ENCODE results near the gene TC2N.

DNA sequence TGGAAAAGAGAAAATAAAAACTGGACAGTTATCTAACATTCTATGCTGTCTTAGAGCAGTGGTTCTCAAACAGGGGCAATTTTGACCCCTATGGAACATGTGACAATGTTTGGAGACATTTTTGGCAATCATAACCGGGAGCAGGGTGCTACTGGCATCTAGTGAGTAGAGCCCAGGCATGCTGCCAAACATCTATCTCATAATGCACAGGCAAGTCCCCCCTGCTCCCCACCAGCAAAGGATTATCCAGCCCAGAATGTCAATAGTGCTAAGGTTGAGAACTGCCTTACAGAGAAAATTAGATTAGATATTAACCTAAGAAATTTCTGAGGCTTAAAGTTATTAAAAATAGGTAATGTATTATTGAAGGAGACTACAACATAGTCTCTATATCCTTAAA, 112.5 kb downstream of the TC2N start:
- TF ChIP-seq, protein P1, sequence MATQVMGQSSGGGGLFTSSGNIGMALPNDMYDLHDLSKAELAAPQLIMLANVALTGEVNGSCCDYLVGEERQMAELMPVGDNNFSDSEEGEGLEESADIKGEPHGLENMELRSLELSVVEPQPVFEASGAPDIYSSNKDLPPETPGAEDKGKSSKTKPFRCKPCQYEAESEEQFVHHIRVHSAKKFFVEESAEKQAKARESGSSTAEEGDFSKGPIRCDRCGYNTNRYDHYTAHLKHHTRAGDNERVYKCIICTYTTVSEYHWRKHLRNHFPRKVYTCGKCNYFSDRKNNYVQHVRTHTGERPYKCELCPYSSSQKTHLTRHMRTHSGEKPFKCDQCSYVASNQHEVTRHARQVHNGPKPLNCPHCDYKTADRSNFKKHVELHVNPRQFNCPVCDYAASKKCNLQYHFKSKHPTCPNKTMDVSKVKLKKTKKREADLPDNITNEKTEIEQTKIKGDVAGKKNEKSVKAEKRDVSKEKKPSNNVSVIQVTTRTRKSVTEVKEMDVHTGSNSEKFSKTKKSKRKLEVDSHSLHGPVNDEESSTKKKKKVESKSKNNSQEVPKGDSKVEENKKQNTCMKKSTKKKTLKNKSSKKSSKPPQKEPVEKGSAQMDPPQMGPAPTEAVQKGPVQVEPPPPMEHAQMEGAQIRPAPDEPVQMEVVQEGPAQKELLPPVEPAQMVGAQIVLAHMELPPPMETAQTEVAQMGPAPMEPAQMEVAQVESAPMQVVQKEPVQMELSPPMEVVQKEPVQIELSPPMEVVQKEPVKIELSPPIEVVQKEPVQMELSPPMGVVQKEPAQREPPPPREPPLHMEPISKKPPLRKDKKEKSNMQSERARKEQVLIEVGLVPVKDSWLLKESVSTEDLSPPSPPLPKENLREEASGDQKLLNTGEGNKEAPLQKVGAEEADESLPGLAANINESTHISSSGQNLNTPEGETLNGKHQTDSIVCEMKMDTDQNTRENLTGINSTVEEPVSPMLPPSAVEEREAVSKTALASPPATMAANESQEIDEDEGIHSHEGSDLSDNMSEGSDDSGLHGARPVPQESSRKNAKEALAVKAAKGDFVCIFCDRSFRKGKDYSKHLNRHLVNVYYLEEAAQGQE (IDR thresholded peaks at IDR 0.05; ENCODE audit: insufficient read depth in 1 of 2, low read depth in 2 of 2, low read length in 2 of 2), result no peak
- TF ChIP-seq TAF1 (IDR thresholded peaks at IDR 0.05; ENCODE audit: borderline replicate concordance, insufficient read depth, low read length) (no peak), POLR2AphosphoS5 (IDR thresholded peaks at IDR 0.05; ENCODE audit: low read depth, low read length) (no peak), SIN3A (IDR thresholded peaks at IDR 0.05; ENCODE audit: borderline replicate concordance, insufficient read depth, low read length) (no peak)

Measured in PFSK-1 (cell line).